NCI-H2196 (cell line): ENCODE data around the gene SENP5.
A peak's percentile ranks its signal among the peaks of the same experiment; 100 is the strongest.
"Not testable (repeated sequence)": the region's sequence is repeated elsewhere in the genome, so short reads cannot be mapped to it uniquely, and the experiment has no call there.

Source experiments
- DNase-seq: peaks from one replicate; lab custom pipeline; 2025; ENCODE audit not compliant: unreplicated experiment; lab: John Stamatoyannopoulos, UW

Gene SENP5

GRCh38 chr3:196938576-196938975, 70.9 kb downstream of the SENP5 start:
- DNase-seq = no peak

GRCh38 chr3:196941729-196942225, 74.1 kb downstream of the SENP5 start:
- DNase-seq = peak; percentile 71

DNA sequence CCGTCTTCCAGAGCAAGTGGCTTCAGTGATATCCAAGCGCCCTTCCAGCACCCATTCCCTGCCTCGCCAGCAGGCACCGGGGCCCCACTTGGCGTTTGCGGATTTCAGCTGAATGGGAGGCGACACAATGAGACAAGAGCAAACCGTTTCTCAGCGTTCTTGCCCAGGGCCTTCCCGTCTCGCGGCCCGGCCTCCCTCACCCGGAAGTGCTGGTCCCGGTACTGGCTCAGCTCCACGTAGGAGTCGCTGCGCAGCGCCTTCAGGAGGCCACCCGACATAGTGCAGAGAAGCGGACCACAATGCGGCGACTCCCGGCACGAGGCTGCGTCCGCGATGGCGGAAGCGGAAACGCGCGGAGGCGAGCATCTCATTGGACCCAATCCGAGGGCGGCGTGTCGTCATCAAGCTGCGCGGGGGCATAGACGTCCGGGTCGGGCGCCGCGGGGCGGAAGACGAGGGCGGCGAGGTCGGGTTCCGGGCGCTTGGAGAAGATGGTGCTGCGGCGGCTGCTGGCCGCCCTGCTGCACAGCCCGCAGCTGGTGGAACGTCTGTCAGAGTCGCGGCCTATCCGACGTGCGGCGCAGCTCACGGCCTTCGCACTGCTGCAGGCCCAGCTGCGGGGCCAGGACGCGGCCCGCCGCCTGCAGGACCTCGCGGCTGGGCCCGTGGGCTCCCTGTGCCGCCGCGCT, 74.7 kb downstream of the SENP5 start, which contains the start of gene NCBP2:
Gene NCBP2, minus strand, starts transcription at position 303 of the 689 bp plus-strand sequence. Its CDS starts 25 bp downstream, at position 278.
- peak; percentile 100 for DNase-seq

DNA sequence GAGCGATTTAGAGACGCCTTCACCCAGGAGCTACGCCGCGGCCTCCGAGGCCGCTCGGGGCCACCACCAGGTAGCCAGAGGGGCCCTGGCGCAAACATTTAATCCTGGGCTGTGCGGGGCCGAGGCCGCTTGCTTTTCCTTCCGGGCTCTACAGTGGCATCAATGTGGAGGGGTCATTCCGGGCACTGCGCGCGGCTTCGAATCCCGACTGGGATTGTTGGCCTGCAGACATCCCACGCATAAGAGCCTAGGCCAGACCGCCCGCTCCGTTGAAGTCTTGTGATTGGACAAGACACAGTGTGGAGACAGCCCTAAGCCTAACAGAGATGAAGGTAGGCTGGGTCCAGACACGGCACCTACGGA, 75.2 kb downstream of the SENP5 start:
- no peak for DNase-seq

- not testable (repeated sequence) for DNase-seq
Measured at GRCh38 chr3:196944037-196944790, 76.5 kb downstream of the SENP5 start.

GRCh38 chr3:196947136-196947859, 79.6 kb downstream of the SENP5 start:
- no peak for DNase-seq

GRCh38 chr3:196947860-196948441, 80.2 kb downstream of the SENP5 start:
- DNase-seq = no peak

DNA sequence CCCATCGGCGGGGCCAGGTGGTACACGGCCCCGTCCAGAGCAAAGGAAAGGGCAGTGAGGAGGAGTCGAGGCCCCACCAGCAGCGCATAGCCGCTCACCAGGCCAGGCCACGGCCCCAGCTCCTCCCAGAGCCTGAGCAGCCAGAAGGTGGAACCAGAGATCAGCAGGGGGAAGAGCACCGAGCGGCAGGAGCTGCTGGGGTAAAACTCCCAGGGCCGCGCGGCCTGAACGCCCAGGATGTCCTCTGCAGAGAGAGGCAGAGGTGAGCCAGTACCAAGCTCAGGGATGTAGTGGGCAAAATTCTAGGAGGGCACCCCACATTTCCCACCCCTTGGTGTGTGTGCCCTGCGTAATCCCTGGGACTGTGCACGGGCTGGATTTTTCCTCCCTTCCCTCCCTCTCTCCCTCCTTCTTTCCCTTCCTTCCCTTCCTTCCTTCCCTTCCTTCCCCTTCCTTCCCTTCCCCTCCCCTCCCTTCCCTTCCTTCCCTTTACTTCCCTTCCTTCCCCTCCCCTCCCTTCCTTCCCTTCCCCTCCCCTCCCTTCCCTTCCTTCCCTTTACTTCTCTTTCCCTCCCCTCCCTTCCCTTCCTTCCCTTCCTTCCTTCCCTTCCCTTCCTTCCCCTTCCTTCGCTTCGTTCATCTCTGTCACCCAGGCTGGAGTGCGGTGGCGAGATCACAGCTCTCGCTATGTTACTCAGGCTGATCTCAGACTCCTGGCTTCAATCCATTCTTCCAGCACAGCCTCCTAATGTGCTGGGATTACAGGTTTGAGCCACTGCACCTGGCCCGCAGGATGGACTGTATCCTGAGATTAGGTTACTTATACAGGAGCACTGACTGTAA, 80.9 kb downstream of the SENP5 start:
- no peak for DNase-seq

- DNase-seq = no peak
Measured at GRCh38 chr3:196949285-196949619, 81.5 kb downstream of the SENP5 start.

DNA sequence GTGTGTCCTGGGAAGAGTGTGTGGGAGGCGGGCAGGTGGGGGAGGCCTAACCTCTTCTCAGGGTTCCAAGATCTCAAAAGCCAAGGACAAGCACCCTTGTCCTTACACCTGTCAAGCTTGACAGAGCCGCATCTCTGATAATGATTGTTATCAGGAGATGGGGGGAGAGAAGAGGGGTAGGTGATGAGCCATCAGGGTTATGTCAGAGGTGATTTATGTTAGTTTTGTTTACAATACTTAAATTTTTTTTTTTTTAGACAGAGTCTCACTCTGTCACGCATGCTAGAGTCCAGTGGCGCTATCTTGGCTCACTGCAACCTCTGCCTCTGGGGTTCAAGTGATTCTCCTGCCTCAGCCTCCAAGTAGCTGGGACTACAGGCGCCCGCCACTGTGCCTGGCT, 82.0 kb downstream of the SENP5 start:
- no peak for DNase-seq

DNA sequence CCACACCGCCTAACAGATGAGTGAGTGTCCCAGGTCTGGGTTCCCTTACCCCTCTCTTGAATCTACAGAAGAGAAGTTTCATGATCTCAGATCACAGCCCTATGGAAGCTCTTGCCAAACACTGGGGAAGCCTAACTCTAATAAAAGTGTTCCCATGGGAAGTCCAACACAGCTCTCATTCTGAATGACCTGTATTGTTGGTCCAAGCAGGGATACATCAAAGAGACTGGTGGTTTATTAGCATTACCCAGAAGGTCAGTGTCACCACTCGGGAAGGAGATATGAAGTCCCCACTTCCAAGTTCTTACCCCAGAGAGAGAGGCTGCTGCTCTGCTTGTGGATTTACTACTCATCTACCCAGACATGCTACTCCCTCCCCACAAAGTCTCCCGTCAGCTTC, 83.7 kb downstream of the SENP5 start:
- DNase-seq = no peak

DNA sequence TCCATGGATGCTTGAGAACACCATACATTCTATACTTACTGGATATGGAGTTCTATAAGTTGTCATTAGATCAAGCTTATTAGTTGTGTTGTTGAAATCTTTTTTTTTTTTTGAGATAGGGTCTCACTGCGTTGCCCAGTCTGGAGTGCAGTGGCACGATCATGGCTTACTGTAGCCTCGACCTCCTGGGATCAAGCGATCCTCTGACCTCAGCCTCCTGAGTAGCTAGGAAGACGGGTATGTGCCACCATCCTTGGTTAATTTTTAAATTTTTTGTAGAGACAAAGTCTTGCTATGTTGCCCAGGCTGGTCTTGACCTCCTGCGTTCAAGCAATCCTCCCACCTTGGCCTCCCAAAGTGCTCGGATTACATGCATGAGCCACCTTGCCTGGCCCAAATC, 87.1 kb downstream of the SENP5 start:
- DNase-seq = no peak

DNA sequence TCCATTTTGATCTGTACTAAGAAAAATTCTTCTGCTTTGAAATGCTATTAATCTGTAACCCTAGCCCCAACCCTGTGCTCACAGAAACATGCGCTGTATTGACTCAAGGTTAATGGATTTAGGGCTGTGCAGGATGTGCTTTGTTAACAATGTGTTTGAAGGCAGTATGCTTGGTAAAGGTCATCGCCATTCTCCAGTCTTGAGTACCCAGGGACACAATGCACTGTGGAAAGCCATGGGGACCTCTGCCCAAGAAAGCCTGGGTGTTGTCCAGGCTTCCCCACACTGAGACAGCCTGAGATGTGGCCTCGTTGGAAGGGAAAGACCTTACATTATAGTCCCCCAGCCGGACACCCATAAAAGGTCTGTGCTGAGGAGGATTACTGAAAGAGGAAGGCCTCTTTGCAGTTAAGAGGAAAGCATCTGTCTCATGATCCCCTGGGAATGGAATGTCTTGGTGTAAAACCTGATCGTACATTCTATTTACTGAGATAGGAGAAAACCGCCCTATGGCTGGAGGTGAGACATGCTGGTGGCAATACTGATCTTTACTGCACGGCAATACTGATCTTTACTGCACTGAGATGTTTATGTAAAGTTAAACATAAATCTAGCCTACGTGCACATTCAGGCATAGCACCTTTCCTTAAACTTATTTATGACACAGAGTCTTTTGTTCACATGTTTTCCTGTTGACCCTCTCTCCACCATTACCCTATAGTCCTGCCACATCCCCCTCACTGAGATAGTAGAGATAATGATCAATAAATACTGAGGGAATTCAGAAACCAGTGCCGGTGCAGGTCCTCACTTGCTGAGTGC, 94.6 kb downstream of the SENP5 start:
- DNase-seq = no peak

DNA sequence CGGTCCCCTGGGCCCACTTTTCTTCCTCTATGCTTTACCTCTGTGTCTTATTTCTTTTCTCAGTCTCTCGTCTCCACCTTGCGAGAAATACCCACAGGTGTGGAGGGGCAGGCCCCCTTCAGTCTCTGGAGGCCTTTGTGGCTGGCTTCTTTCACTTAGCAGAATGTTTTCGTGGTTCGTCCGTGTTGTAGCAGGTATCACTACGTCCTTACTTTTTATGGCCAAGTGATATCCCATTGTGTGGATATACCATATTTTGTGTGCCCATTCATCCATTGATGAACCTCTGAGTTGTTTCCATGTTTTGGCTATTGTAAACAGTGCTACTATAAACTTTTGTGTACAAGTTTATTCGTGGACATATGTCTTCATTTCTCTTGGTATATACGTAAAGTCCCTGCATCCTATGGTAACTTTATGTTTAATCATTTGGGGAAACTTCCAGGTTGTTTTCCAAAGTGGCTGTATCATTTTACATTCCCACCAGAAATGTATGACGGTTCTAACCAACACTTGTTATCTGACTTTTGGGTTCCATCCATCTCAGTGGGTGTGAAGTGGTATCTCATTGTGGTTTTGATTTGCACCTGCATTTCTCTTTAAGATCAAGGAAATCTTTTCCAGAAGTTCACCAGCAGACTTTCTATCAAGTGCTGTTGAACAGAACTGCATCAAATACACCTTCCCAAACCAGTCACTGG, 95.4 kb downstream of the SENP5 start:
- no peak for DNase-seq

DNA sequence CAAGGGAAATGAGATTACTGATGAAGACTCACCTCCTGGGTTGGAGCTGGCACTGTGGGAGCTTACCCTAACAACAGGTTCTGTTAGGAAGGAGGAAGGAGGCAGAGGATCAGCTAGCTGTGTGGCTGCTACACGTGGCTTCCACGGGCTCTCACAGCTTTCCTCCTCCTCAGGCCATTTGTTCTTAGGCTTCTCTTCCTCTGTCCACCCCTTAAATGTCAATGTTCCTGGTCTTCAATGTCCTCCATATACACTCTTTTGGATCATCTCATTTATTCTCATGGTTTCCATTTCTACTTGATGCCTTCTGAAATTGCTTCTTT, 95.9 kb downstream of the SENP5 start:
- no peak for DNase-seq

DNA sequence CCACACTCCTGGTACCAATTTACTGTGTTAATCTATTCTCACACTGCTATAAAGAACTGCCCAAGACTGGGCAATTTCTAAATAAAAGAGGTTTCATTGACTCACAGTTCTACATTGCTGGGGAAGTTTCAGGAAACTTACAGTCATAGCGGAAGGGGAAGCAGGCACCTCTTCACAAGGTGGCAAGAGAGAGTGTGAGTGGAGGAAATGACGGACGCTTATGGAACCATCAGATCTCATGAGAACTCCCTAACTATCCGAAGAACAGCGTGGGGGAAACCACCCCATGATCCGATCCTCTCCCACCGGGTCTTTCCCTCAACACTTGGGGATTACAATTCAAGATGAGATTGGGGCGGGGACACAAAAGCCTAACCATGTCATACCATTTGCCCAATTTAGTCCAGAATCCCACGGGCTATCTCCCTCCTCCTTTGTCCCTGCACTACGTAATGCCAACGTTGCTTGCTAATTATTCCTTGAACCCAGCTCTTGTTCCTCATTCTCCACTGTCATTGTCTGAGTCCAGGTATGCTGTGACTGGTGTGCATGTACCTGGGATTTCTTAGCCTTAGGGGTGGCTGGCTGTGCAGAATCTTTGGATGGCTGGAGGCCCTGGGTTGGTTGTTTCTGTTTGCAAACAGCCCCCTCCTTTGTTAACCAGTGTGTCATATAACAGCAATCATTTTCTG, 97.5 kb downstream of the SENP5 start:
- DNase-seq = no peak

DNA sequence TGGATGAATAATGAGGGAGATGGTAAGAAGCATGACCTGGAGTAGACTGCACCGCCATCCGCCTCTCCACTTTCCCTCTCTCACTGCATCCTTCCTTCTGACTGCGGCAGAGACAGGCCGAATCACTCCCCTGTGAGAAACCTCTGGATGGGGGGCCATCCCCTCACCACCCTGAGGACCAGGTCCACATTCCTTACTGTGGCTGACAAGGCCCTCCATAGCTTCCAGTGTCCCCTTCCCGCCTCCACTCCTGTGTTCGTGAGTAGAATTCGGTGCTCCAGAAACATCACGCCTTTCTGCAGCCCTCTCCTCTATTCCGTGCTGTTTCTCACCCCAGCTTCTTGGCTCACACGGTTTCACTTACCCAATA, 98.1 kb downstream of the SENP5 start:
- no peak for DNase-seq

DNA sequence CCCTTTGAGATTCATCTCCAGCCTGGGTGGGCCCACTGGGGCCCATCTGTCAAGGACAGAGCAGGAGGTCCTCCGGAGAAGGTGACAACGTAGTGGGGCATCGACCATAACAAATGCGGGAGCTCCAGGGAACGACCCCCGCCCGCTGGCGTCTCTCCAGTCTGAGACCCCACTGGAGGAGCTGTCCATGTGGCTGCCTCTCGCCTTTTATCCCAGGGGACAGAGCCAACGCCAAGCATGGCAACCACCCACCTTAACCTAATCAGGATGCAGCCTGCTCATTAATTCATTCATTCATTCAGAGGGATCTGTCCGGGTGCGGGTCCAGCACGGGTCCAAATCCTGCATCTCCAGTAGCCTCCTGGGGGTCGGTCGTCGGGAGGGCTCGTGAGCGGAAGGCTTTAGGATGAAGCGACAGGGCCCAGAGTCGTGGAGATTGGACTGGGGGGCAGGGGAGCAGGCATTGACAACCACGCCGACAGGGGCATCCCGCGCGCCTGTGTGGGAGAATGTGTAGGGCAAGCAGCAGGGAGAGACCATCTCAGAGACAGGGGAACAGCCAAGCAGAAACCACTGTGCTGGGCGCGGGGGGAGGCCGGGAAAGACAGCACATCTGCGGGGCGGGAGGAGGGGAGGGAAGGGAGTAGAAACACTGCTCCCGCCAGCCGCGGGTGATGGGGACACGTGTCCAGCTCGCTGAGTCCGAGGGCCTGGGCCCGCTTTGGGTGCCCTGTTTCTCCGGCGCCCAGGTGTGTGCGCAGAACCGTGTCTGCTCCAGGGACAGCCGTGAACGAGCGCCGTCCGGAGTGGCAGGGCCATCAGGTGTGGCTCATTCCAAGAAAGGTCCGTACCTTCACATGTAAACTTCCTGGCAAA, 99.0 kb downstream of the SENP5 start:
- DNase-seq = no peak
